ENCODE measurements around the gene TRIM14.

DNA sequence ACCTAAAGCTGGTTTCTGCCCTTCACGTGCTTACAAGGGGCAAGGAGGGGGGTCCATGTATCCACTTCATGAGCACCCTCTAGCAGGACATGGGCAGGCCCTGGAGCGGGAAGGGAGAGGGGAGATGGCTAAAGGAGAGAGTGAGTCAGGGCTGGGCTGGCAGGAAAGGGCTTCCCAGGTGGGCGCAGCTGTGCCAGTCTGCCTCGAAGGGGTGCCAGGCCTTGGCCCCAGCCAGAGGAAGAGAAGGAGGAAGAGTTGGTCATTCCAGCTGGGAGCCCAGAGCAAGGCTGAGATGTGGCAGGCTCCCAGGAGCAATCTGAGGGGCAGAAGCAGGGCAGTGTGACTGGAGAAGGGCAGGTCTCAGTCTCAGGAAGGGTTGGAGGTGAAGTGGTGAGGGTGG, 24.7 kb downstream of the TRIM14 start:
- TF ChIP-seq POLR2AphosphoS5 (IDR thresholded peaks at IDR 0.05; ENCODE audit: insufficient read depth in 1 of 2, low read depth in 1 of 2): no peak
- TF ChIP-seq, protein P1, sequence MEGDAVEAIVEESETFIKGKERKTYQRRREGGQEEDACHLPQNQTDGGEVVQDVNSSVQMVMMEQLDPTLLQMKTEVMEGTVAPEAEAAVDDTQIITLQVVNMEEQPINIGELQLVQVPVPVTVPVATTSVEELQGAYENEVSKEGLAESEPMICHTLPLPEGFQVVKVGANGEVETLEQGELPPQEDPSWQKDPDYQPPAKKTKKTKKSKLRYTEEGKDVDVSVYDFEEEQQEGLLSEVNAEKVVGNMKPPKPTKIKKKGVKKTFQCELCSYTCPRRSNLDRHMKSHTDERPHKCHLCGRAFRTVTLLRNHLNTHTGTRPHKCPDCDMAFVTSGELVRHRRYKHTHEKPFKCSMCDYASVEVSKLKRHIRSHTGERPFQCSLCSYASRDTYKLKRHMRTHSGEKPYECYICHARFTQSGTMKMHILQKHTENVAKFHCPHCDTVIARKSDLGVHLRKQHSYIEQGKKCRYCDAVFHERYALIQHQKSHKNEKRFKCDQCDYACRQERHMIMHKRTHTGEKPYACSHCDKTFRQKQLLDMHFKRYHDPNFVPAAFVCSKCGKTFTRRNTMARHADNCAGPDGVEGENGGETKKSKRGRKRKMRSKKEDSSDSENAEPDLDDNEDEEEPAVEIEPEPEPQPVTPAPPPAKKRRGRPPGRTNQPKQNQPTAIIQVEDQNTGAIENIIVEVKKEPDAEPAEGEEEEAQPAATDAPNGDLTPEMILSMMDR (IDR thresholded peaks at IDR 0.05): no peak

All from vagina (tissue), 2 donors.